SK-N-SH treated with all-trans-retinoic acid at 6 μM for 48 hours (cell line): Measurements from ENCODE around the gene FAXDC2.

ENCODE experiments used
- ARNTL ChIP-seq: fragments of 450-650 bp; formaldehyde crosslinking; IDR thresholded peaks from 2 replicates; pipeline ENCODE4 v1.5.0; 2020; ENCODE audit warnings: low read depth, mild to moderate bottlenecking, moderate library complexity, borderline replicate concordance
- CSDC2 ChIP-seq: fragments of 250-450 bp; sonication (Bioruptor Pico); IDR thresholded peaks from 2 replicates; pipeline ENCODE4 v1.5.0; 2020; ENCODE audit warnings: mild to moderate bottlenecking, moderate library complexity
- ESRRG ChIP-seq: fragments of 250-450 bp; sonication (Bioruptor Pico); IDR thresholded peaks from 2 replicates; pipeline ENCODE4 v1.6.1; 2021; ENCODE audit warnings: mild to moderate bottlenecking
- POU6F1 ChIP-seq: fragments of 250-450 bp; sonication (Bioruptor Pico); IDR thresholded peaks from 2 replicates; pipeline ENCODE4 v1.8.0; 2021; ENCODE audit warnings: low read depth, mild to moderate bottlenecking, moderate library complexity, borderline replicate concordance
- ZNF565 ChIP-seq: fragments of 450-650 bp; formaldehyde crosslinking; conservative IDR thresholded peaks from 2 replicates; pipeline ENCODE4 v1.5.0; 2020; ENCODE audit warnings: low read depth, mild to moderate bottlenecking, moderate library complexity
- ZNF8 ChIP-seq: fragments of 450-650 bp; formaldehyde crosslinking; IDR thresholded peaks from 2 replicates; pipeline ENCODE4 v1.5.0; 2020; ENCODE audit warnings: mild to moderate bottlenecking, moderate library complexity
- TF ChIP-seq, protein P1 (sequence below): fragments of 250-450 bp; sonication (Bioruptor Pico); IDR thresholded peaks from 2 replicates; pipeline ENCODE4 v1.8.0; 2020; ENCODE audit warnings: mild to moderate bottlenecking, moderate library complexity, borderline replicate concordance

GRCh38 chr5:154813158-154813557, 37.2 kb downstream of the FAXDC2 start:
- TF ChIP-seq ESRRG (CRISPR knock-in tag): no peak
- no peak for TF ChIP-seq ZNF565 (CRISPR knock-in tag)
- TF ChIP-seq ARNTL (CRISPR knock-in tag): no peak
- no peak for TF ChIP-seq ZNF8 (CRISPR knock-in tag)
- TF ChIP-seq, protein P1, sequence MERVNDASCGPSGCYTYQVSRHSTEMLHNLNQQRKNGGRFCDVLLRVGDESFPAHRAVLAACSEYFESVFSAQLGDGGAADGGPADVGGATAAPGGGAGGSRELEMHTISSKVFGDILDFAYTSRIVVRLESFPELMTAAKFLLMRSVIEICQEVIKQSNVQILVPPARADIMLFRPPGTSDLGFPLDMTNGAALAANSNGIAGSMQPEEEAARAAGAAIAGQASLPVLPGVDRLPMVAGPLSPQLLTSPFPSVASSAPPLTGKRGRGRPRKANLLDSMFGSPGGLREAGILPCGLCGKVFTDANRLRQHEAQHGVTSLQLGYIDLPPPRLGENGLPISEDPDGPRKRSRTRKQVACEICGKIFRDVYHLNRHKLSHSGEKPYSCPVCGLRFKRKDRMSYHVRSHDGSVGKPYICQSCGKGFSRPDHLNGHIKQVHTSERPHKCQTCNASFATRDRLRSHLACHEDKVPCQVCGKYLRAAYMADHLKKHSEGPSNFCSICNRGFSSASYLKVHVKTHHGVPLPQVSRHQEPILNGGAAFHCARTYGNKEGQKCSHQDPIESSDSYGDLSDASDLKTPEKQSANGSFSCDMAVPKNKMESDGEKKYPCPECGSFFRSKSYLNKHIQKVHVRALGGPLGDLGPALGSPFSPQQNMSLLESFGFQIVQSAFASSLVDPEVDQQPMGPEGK: no peak
- no peak for TF ChIP-seq POU6F1 (CRISPR knock-in tag)
- no peak for TF ChIP-seq CSDC2 (CRISPR knock-in tag)
